PFSK-1 (cell line): ENCODE measurements around the gene CYTH3.

Experiments used
- FOXP2 ChIP-seq: optimal IDR thresholded peaks from 2 replicates; pipeline ENCODE3; 2011; ENCODE audit warnings: borderline replicate concordance, control low read depth, inconsistent platforms; ENCODE audit not compliant: insufficient read depth; ENCODE audit errors: extremely low read length, extremely low read depth
- POLR2AphosphoS5 ChIP-seq: IDR thresholded peaks from 2 replicates; pipeline ENCODE4 v1.6.1; 2012; ENCODE audit warnings: low read depth, mild to moderate bottlenecking, control low read depth, low read length, moderate library complexity
- REST ChIP-seq, 2 experiments: IDR thresholded peaks; 2 replicates each; pipeline versions ENCODE4 v1.6.1 to v1.8.0; 2011 to 2012; ENCODE audit warnings: low read depth in 2 of 2, low read length in 2 of 2, control low read depth in 1 of 2, inconsistent platforms in 1 of 2, mild to moderate bottlenecking in 1 of 2, moderate library complexity in 1 of 2; ENCODE audit not compliant: insufficient read depth in 1 of 2
- SIN3A ChIP-seq: IDR thresholded peaks from 2 replicates; pipeline ENCODE4 v1.6.1; 2012; ENCODE audit warnings: mild to moderate bottlenecking, low read length, moderate library complexity, borderline replicate concordance; ENCODE audit not compliant: insufficient read depth
- TAF1 ChIP-seq: IDR thresholded peaks from 2 replicates; pipeline ENCODE4 v1.6.1; 2012; ENCODE audit warnings: low read length, control low read depth, borderline replicate concordance; ENCODE audit not compliant: insufficient read depth

Gene CYTH3

GRCh38 chr7:6276911-6277408, 4.5 kb upstream of the CYTH3 start:
- TF ChIP-seq FOXP2 (no peak), POLR2AphosphoS5 (no peak), TAF1 (no peak), REST (IDR thresholded peaks at IDR 0.05; ENCODE audit: insufficient read depth in 1 of 2, low read depth in 2 of 2, low read length in 2 of 2) (no peak), SIN3A (no peak)

- TF ChIP-seq POLR2AphosphoS5 (no peak), REST (IDR thresholded peaks at IDR 0.05; ENCODE audit: insufficient read depth in 1 of 2, low read depth in 2 of 2, low read length in 2 of 2) (no peak), TAF1 (no peak), SIN3A (no peak), FOXP2 (no peak)
Measured at GRCh38 chr7:6274743-6275142, 2.3 kb upstream of the CYTH3 start.

- TF ChIP-seq REST (IDR thresholded peaks at IDR 0.05; ENCODE audit: insufficient read depth in 1 of 2, low read depth in 2 of 2, low read length in 2 of 2) (no peak), FOXP2 (no peak), POLR2AphosphoS5 (no peak), SIN3A (no peak), TAF1 (no peak)
Measured at GRCh38 chr7:6273917-6274630, 1.6 kb upstream of the CYTH3 start.

GRCh38 chr7:6273380-6273837, 985 bp upstream of the CYTH3 start:
- TF ChIP-seq REST (IDR thresholded peaks at IDR 0.05; ENCODE audit: insufficient read depth in 1 of 2, low read depth in 2 of 2, low read length in 2 of 2): no peak
- no peak for TF ChIP-seq TAF1
- no peak for TF ChIP-seq SIN3A
- TF ChIP-seq POLR2AphosphoS5: no peak
- no peak for TF ChIP-seq FOXP2
